ENCODE results near the gene MFSD6.
"Not testable (repeated sequence)": the region's sequence is repeated elsewhere in the genome, so short reads cannot be mapped to it uniquely, and the experiment has no call there.

Gene MFSD6

GRCh38 chr2:190505696-190506095, 97.5 kb downstream of the MFSD6 start:
- no peak for FAIRE-seq

GRCh38 chr2:190506666-190507065, 98.5 kb downstream of the MFSD6 start:
- no peak for FAIRE-seq

DNA sequence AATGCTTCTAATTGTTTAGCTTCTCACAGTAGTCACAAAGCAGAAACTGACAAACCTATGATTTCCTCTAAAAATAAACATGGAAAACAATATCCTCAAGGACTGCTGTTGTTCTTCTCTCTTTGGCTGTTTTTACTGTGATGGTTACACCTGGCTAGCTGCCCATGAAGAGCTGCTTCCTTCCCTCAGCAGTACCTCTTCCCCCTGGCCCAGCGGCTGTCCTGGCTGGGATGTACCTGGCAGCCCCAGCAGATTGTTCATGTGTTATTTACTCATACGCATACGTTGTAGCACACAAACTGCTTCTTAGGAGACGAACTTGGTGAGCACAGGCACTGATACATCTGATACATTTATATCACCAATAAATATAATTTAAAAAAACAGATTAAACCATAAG, 99.0 kb downstream of the MFSD6 start:
- FAIRE-seq, result no peak

DNA sequence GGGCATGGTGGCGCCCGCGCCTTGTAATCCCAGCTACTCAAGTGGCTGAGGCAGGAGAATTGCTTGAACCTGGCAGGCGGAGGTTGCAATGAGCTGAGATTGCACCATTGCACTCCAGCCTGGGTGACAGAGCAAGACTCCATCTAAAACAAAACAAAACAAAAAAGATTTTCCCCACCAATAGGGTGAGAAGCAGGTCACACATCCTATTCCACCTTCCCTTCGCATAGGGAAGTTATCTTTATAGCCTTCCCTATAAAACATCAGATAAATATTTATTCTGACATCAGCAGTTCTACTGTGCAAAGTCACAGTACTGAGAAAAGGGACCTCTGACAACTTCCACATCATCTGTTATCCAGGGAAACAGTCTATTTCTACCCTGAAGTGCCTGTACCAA, 101.7 kb downstream of the MFSD6 start:
- not testable (repeated sequence) for FAIRE-seq

- no peak for FAIRE-seq
Observed at GRCh38 chr2:190511104-190511503, 102.9 kb downstream of the MFSD6 start.

- FAIRE-seq, result no peak
Observed at GRCh38 chr2:190512539-190513095, 104.5 kb downstream of the MFSD6 start.

- FAIRE-seq, result no peak
Observed at GRCh38 chr2:190513877-190514276, 105.7 kb downstream of the MFSD6 start.

DNA sequence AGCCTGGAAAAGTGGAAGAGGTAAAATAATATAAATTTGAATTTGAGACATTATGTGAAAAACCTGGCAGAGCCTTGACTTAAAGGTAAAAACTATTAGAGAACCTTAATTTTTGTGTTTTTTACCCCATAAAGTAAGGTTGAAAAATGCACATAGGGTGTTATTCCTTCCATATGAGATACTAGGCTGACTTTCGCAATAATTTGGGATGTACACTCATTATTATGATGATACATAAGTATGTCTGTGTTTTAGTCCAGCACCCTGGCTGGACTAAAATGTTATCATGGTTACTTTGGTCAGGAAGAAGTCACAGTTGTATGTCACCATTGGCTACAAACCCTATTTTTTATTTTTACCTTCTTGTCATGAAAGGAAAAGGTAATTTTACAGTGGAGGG, 106.5 kb downstream of the MFSD6 start:
- FAIRE-seq, result no peak

DNA sequence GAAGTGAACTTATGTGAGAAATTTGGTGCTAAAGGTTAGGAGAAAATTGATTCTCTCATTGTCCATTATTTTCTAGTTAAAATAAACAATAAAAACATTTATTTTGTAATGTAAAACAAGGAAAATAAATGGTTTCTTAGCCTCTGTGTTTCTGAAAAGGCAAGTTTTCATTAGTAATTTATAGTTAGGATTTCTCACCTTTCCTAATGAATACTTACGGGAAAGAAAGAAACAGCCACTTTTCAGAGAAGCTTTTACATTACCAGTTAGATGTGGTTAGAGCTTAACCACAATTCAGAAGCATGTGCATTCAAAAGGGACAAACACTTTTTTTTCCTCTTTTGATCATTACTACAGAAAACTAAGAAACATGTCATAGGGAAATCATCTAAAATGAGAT, 107.5 kb downstream of the MFSD6 start:
- FAIRE-seq, result no peak

DNA sequence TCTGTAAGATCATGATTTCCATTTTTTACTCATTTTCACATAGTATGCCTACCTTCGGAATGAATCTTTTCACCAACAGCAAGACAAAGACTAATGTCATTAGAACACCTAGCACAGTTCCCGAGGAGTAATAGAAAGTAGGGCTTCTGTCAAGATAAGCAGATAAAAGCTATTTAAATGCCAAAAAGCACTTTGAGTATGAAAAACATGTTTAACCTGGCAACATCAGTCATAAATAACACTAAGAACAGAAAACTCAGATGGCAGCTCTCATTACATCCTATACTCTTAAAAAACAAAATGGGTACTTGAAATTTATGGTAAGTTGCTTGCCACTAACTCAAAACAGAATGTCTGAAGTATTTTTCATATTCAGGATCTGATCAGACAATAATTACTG, 109.3 kb downstream of the MFSD6 start:
- no peak for FAIRE-seq

- no peak for FAIRE-seq
Observed at GRCh38 chr2:190519975-190520767, 112.0 kb downstream of the MFSD6 start.

- no peak for FAIRE-seq
Observed at GRCh38 chr2:190524928-190525327, 116.8 kb downstream of the MFSD6 start.

DNA sequence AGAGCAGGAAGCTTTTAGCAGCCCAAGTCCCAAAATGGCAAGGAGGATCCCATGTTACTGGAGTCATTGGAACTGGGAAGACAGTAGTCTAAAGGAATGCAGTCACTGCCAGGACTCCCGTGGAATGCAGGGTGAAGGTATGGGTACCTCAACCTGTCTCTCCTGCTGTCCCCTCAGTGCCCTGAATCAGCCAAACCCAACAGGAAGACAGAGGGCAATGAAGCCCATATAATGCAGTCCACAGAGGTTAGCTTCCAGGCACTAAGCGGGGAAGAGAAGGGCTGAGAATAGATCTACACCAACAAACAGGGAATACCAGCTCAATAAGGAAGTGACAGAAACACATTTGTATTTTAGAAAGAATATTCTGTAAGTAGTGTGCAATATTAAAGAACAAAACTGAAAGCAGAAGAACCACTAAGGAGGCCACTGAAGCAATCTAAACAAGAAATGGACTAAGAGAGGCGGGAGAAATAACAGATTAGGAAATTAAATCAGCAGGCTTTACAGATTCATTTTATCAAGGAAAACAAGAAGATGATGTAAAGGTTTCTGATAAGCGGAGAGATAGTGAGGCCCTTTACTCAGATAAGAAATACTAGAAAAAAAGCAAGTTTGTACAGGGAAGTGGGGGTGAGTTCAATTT, 118.1 kb downstream of the MFSD6 start:
- no peak for FAIRE-seq

DNA sequence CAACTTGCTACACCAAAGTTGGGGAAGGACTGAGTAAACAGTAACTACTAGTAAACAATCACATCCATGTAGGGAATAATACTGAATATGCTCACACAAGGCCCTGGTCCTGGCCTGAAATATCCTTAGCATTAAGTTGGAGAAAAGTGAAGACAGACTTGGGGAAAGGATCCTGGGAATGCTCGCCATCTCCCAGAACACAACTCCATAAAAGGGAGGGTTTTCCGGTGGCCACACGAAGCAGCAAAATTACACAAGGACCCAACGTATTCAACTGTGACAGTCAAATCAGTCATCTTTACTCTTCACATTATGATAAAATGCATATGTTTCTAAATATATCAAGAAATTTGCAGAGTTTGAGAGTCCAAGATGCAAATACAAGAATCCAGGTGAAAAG, 119.1 kb downstream of the MFSD6 start:
- no peak for FAIRE-seq

DNA sequence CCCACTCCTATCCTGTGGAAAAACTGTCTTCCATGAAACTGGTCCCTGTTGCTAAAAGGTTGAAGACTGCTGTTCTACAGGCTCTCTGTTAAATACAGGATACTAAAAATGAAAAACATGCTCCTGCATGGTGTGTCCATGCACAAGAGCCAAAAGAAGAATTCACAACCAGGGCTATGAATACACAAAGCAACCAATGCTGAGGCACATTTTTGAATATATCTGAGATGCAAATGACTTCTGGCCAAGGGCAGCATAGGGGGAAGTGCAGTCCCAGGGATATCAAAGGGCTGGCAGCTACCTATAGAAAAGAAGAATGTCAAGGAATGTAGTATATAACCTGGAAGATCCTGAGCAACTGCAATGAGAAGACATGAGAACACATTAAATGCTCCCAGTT, 119.8 kb downstream of the MFSD6 start:
- FAIRE-seq, result no peak

- no peak for FAIRE-seq
Observed at GRCh38 chr2:190528521-190529001, 120.4 kb downstream of the MFSD6 start.

GRCh38 chr2:190529486-190530247, 121.5 kb downstream of the MFSD6 start:
- FAIRE-seq, result no peak

DNA sequence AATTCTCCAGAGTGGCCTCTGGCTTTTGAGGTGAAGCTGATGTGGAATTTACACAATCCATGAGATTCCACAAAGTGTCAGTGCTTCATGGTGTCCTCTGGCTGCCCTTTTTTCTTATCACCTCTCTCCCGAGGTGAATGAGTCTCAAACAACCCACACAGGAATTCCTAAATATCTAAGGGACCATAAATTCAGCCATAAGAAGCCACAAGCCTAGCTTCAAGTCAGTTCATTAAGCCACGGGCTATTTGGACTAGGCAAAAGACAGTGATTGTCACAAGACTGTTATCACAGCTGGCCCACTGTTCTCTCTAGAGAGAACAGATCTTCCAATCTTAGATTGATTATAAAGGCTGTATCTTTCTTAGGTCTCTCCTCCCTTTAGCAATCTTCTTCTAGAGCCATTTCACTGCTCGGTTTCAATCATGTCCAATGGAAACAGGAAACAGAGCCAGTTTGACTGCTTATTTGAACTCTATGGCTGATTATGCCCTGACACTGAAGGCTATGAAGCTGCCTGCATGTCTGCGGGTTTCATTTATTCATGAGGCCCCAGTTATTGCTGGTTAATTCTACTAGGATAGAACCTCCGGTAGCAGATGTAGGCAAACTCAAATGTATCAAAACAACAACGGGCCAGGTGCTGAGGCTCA, 122.2 kb downstream of the MFSD6 start:
- FAIRE-seq, result no peak

GRCh38 chr2:190532581-190532980, 124.4 kb downstream of the MFSD6 start:
- FAIRE-seq, result no peak

GRCh38 chr2:190533175-190533967, 125.2 kb downstream of the MFSD6 start:
- no peak for FAIRE-seq

- no peak for FAIRE-seq
Observed at GRCh38 chr2:190533968-190534309, 125.8 kb downstream of the MFSD6 start.
